HG03103 (cell line): ENCODE measurements around the gene MED22.
"Not testable (repeated sequence)": the region's sequence is repeated elsewhere in the genome, so short reads cannot be mapped to it uniquely, and the experiment has no call there.

Experiments
- ATAC-seq: cut with Tn5 transposase; IDR thresholded peaks from one replicate; pipeline ENCODE4 v1.9.1; 2021; ENCODE audit warnings: low read depth; ENCODE audit not compliant: unreplicated experiment

The MED22 gene

GRCh38 chr9:133340256-133340655 lies 7.7 kb downstream of the MED22 start:
- no peak for ATAC-seq

GRCh38 chr9:133339641-133340040 lies 8.3 kb downstream of the MED22 start:
- no peak for ATAC-seq

GRCh38 chr9:133335924-133336811 lies 11.8 kb downstream of the MED22 start, which contains the start of gene SURF6:
Gene SURF6 (minus strand): TSS chr9:133336188. CDS start chr9:133336132, 56 bp downstream.
- peak; percentile 79 for ATAC-seq

- ATAC-seq = not testable (repeated sequence)
Measured at GRCh38 chr9:133334888-133335287, 13.0 kb downstream of the MED22 start.

GRCh38 chr9:133334161-133334560 lies 13.8 kb downstream of the MED22 start:
- no peak for ATAC-seq

GRCh38 chr9:133333566-133333965 lies 14.4 kb downstream of the MED22 start:
- ATAC-seq = no peak

GRCh38 chr9:133333011-133333410 lies 14.9 kb downstream of the MED22 start:
- ATAC-seq = no peak

GRCh38 chr9:133332381-133332730 lies 15.6 kb downstream of the MED22 start:
- no peak for ATAC-seq

GRCh38 chr9:133331641-133332380 lies 16.1 kb downstream of the MED22 start:
- ATAC-seq = no peak

- ATAC-seq = no peak
Measured at GRCh38 chr9:133331221-133331620, 16.7 kb downstream of the MED22 start.

GRCh38 chr9:133329306-133330156 lies 18.4 kb downstream of the MED22 start:
- ATAC-seq = not testable (repeated sequence)

- no peak for ATAC-seq
Measured at GRCh38 chr9:133327834-133328484, 20.0 kb downstream of the MED22 start.

- not testable (repeated sequence) for ATAC-seq
Measured at GRCh38 chr9:133327021-133327420, 20.9 kb downstream of the MED22 start.

- ATAC-seq = no peak
Measured at GRCh38 chr9:133323991-133324703, 23.8 kb downstream of the MED22 start.

- ATAC-seq = no peak
Measured at GRCh38 chr9:133323211-133323610, 24.7 kb downstream of the MED22 start.

- ATAC-seq = no peak
Measured at GRCh38 chr9:133322701-133323100, 25.2 kb downstream of the MED22 start.

GRCh38 chr9:133321411-133321935 lies 26.5 kb downstream of the MED22 start:
- no peak for ATAC-seq

GRCh38 chr9:133320421-133320881 lies 27.5 kb downstream of the MED22 start:
- ATAC-seq = no peak

- ATAC-seq = not testable (repeated sequence)
Measured at GRCh38 chr9:133317551-133317950, 30.4 kb downstream of the MED22 start.
